Endothelial cell of umbilical vein (primary cell): ENCODE measurements around the gene TRIM2. TPM values are rescaled to one million over a fixed set of nuclear protein-coding genes. Genes with fewer than 3 reads are reported as not detected.

Source experiments
- BruUV-seq: library from RNA; stranded (reverse); fragments of 400-500 nt; replicated peaks from 2 replicates; lab custom pipeline; 2021; lab: Mats Ljungman, UMichigan
- CTCF ChIA-PET: fragments of 300-600, 350-600 bp; sonication (Branson Sonifier 250); formaldehyde crosslinking; loops from one replicate; lab custom pipeline; 2021; ENCODE audit warnings: antibody characterized with exemption, inconsistent platforms; lab: Charles Lee
- POLR2A ChIA-PET: fragments of 300-600, 350-600 bp; sonication (Branson Sonifier 250); formaldehyde crosslinking; loops from one replicate; lab custom pipeline; 2021; ENCODE audit warnings: antibody characterized with exemption, inconsistent platforms; lab: Charles Lee
- DNase-seq: peaks from one replicate; pipeline ENCODE4 v3.0.0-alpha.2; 2011; ENCODE audit warnings: low read depth, low spot score
- FAIRE-seq: peaks from 2 replicates; lab custom pipeline; 2011; peaks lifted over from hg19 to GRCh38; lab: Jason Lieb, UNC
- H2AFZ ChIP-seq: 2 replicates; pipeline ENCODE4 v1.6.0; 2012; ENCODE audit warnings: low read depth, low read length, control low read depth, inconsistent platforms
- H3K27ac ChIP-seq: 2 replicates; pipeline ENCODE4 v1.5.1; 2011; ENCODE audit warnings: low read depth, mild to moderate bottlenecking, control low read depth, low read length, moderate library complexity; ENCODE audit not compliant: insufficient read depth
- H3K27me3 ChIP-seq, 2 experiments: 2 replicates each; pipeline versions ENCODE4 v1.6.0 to v1.6.1; 2011; ENCODE audit warnings: low read length in 2 of 2, mixed read lengths in 1 of 2; ENCODE audit not compliant: control insufficient read depth in 2 of 2, insufficient read depth in 2 of 2
- H3K36me3 ChIP-seq, 2 experiments: 2 replicates in 1 of 2; 3 replicates in 1 of 2; pipeline ENCODE4 v1.5.1; 2011; ENCODE audit warnings: low read length in 2 of 2, mild to moderate bottlenecking in 1 of 2, moderate library complexity in 1 of 2; ENCODE audit not compliant: control insufficient read depth in 2 of 2, insufficient read depth in 2 of 2; ENCODE audit errors: extremely low read depth in 1 of 2
- H3K4me1 ChIP-seq: 3 replicates; pipeline ENCODE4 v1.5.1; 2011; ENCODE audit warnings: mild to moderate bottlenecking, low read length; ENCODE audit not compliant: control insufficient read depth, insufficient read depth; ENCODE audit errors: extremely low read depth
- H3K4me2 ChIP-seq: 2 replicates; pipeline ENCODE4 v1.6.1; 2011; ENCODE audit warnings: low read length, control low read depth, mixed read lengths; ENCODE audit not compliant: insufficient read depth
- H3K4me3 ChIP-seq, 3 experiments: fragments of 200-600 bp in 1 of 3; sonication (generic), shearing (Covaris generic) in 1 of 3; replicated peaks in 1 of 3; 2 replicates each; pipeline ENCODE4 v1.5.1; 2011 to 2016; ENCODE audit warnings: control low read depth in 3 of 3, low read length in 3 of 3, mild to moderate bottlenecking in 2 of 3, inconsistent platforms in 1 of 3, low read depth in 1 of 3, moderate library complexity in 1 of 3; ENCODE audit not compliant: insufficient read depth in 1 of 3
- H3K79me2 ChIP-seq: 2 replicates; pipeline ENCODE4 v1.6.0; 2012; ENCODE audit warnings: low read length, inconsistent platforms; ENCODE audit not compliant: control insufficient read depth, insufficient read depth
- H3K9ac ChIP-seq: replicated peaks from 2 replicates; pipeline ENCODE3; 2011; ENCODE audit warnings: low read length, control low read depth; ENCODE audit not compliant: insufficient read depth; ENCODE audit errors: extremely low read depth
- H3K9me1 ChIP-seq: replicated peaks from 3 replicates; pipeline ENCODE4 v1.6.0; 2011; ENCODE audit warnings: mild to moderate bottlenecking, low read length; ENCODE audit not compliant: control insufficient read depth, insufficient read depth; ENCODE audit errors: extremely low read depth
- H3K9me3 ChIP-seq: replicated peaks from 2 replicates; pipeline ENCODE4 v1.5.1; 2012; ENCODE audit warnings: low read length, inconsistent platforms; ENCODE audit not compliant: control insufficient read depth, insufficient read depth
- H4K20me1 ChIP-seq: replicated peaks from 2 replicates; pipeline ENCODE3; 2011; ENCODE audit warnings: mild to moderate bottlenecking, low read length; ENCODE audit not compliant: control insufficient read depth, insufficient read depth; ENCODE audit errors: extremely low read depth
- CTCF ChIP-seq, 2 donors: IDR thresholded peaks; 1 replicate in 1 of 2; 2 replicates in 1 of 2; pipeline ENCODE4 v1.5.1; 2011; ENCODE audit warnings: low read length in 2 of 2, mild to moderate bottlenecking in 2 of 2, moderate library complexity in 2 of 2, control low read depth in 1 of 2, inconsistent platforms in 1 of 2, low read depth in 1 of 2; ENCODE audit not compliant: insufficient read depth in 1 of 2; ENCODE audit errors: extremely low read depth in 1 of 2
- EZH2 ChIP-seq: IDR thresholded peaks from 2 replicates; pipeline ENCODE4 v1.6.1; 2012; ENCODE audit warnings: borderline replicate concordance, low read depth, mild to moderate bottlenecking, moderate library complexity, low read length, inconsistent platforms; ENCODE audit not compliant: severe bottlenecking
- FOS ChIP-seq: IDR thresholded peaks from 2 replicates; pipeline ENCODE4 v1.6.1; 2011; ENCODE audit warnings: mild to moderate bottlenecking, low read length, moderate library complexity, borderline replicate concordance; ENCODE audit not compliant: insufficient read depth
- GATA2 ChIP-seq: IDR thresholded peaks from 2 replicates; pipeline ENCODE4 v1.7.0; 2011; ENCODE audit warnings: low read depth, mild to moderate bottlenecking, moderate library complexity, mixed read lengths, low read length; ENCODE audit not compliant: insufficient read length, insufficient read depth
- JUN ChIP-seq: IDR thresholded peaks from 2 replicates; pipeline ENCODE4 v1.6.1; 2011; ENCODE audit warnings: borderline replicate concordance, low read depth; ENCODE audit not compliant: insufficient read length, insufficient read depth
- MAX ChIP-seq: IDR thresholded peaks from 2 replicates; pipeline ENCODE4 v1.6.1; 2011; ENCODE audit not compliant: insufficient read depth, insufficient read length
- MYC ChIP-seq: IDR thresholded peaks from one replicate; pipeline ENCODE4 v1.6.1; 2011; ENCODE audit warnings: mild to moderate bottlenecking, low read depth, low read length
- POLR2A ChIP-seq: IDR thresholded peaks from 2 replicates; pipeline ENCODE4 v1.6.1; 2012; ENCODE audit warnings: low read depth, mild to moderate bottlenecking, control low read depth, low read length
- POLR2AphosphoS5 ChIP-seq: IDR thresholded peaks from 2 replicates; pipeline ENCODE4 v1.6.1; 2012; ENCODE audit warnings: low read depth, mild to moderate bottlenecking, control low read depth, low read length, moderate library complexity; ENCODE audit not compliant: insufficient read depth
- dilution Hi-C: fragments of 300-500 bp; cut with MboI; formaldehyde crosslinking; loops from one replicate; pipeline ENCODE4 v1.15.0; 2019; ENCODE audit warnings: low sequenced_read_pairs; ENCODE audit not compliant: extremely low pct_ligation_motif_present
- intact Hi-C: fragments of 100-400 bp; cut with micrococcal nuclease; formaldehyde crosslinking; loops from one replicate; pipeline ENCODE4 v1.10.0; 2022
- polyA plus RNA-seq, 4 experiments: library from polyadenylated mRNA; depleted of rRNA in 3 of 4; stranded (reverse) in 3 of 4; unstranded in 1 of 4; fragments of >200 nt; gene quantifications; 2 replicates each; pipeline versions ENCODE4 v1.2.1 to v1.2.3, GENCODE V29; 2011 to 2012; ENCODE audit warnings: missing spikeins in 1 of 4
- total RNA-seq: library from RNA; stranded (reverse); gene quantifications from 2 replicates; pipeline ENCODE4 v1.2.3, GENCODE V29; 2021

Gene TRIM2
- total and polyA plus RNA-seq, 2 donors (not counting 3 experiments of a cell fraction or from before 2014, with no cell fraction given): 6.8 to 19.7 TPM

GRCh38 chr4:153223427-153223801, 19.2 kb downstream of the TRIM2 start:
- FAIRE-seq (peak; percentile 4), DNase-seq (no peak)
- Histone ChIP-seq H3K9ac (peak overlapping the region; percentile 73), H3K4me3 (peak overlapping the region; percentile 39 to 73 (median 56)), H3K4me2 (peak overlapping the region; percentile 94), H4K20me1 (no peaks in the 10 kb centered on the region), H3K36me3 (no peaks in the 10 kb centered on the region), H3K27me3 (no peaks in the 10 kb centered on the region), H2AFZ (peak overlapping the region; percentile 87), H3K9me1 (no peaks in the 10 kb centered on the region), H3K9me3 (no peaks in the 10 kb centered on the region), H3K79me2 (no peaks in the 10 kb centered on the region), H3K4me1 (peaks cover 17% of the 10 kb centered on the region), H3K27ac (peak overlapping the region; percentile 57)
- dilution Hi-C loops: no loop called here
- CTCF ChIA-PET: interaction anchor here (0.9 to 2.5 kb wide), 8 partner anchors 11 to 122 kb away, joined by 3 to 13 read pairs (median 4); no protein-coding TSS in a partner anchor
- TF ChIP-seq POLR2A: no peak
- TF ChIP-seq POLR2AphosphoS5: no peak
- no peak for TF ChIP-seq EZH2
- no peak for TF ChIP-seq MAX
- TF ChIP-seq JUN: no peak
- TF ChIP-seq FOS: no peak
- no peak for TF ChIP-seq CTCF (IDR thresholded peaks at IDR 0.05; ENCODE audit: extremely low read depth in 1 of 2, insufficient read depth in 1 of 2, low read depth in 1 of 2, low read length in 2 of 2)
- no peak for TF ChIP-seq GATA2
- no peak for TF ChIP-seq MYC
- no TSS peak for BruUV-seq
- intact Hi-C loops: loop anchor here (1.0 to 5.0 kb wide), 5 partner anchors 19 to 121 kb away; partner anchors contain the start of genes MND1 and TRIM2
- POLR2A ChIA-PET: no interaction called here
